C4-2B (cell line): ENCODE results near the gene SNPH.

Source experiments
- ZFX ChIP-seq: fragments of 450-650 bp; IDR thresholded peaks from 2 replicates; pipeline ENCODE4 v1.6.1; 2017
- TF ChIP-seq, protein P1 (sequence below): fragments of 450-650 bp; conservative IDR thresholded peaks from 2 replicates; pipeline ENCODE4 v1.5.1; 2017; ENCODE audit warnings: mild to moderate bottlenecking

DNA sequence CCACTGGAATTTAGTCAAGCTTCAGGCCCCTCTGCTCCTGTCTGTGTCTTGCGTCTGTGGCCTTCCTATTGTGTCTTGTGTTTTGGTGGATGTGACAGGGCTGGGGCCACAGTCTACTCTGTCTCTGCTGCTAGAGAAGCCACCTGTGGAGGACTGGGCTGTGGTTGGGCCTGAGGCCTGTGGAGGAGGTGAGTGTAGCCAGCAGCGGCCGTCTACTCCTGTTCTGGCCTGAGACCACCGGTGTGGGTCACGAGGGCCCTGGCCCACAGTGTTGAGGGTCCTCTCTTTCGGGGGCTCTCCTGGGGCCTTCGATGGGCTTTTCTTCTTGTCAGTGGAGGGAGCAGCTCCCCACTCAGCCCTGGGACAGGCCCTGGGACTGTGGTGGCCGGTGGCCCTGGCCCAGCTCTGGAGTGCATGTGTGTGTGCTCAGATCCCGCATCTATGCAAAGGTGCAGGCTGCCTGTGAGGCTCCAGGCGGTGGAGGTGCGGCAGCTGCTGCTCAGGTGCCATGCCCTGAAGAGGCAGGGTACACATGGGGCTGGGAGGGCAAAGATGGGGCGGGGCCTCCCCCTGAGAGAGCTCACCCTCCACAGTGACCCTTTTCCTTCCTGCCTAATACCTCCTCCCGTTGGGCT, 42.1 kb downstream of the SNPH start:
- TF ChIP-seq, protein P1, sequence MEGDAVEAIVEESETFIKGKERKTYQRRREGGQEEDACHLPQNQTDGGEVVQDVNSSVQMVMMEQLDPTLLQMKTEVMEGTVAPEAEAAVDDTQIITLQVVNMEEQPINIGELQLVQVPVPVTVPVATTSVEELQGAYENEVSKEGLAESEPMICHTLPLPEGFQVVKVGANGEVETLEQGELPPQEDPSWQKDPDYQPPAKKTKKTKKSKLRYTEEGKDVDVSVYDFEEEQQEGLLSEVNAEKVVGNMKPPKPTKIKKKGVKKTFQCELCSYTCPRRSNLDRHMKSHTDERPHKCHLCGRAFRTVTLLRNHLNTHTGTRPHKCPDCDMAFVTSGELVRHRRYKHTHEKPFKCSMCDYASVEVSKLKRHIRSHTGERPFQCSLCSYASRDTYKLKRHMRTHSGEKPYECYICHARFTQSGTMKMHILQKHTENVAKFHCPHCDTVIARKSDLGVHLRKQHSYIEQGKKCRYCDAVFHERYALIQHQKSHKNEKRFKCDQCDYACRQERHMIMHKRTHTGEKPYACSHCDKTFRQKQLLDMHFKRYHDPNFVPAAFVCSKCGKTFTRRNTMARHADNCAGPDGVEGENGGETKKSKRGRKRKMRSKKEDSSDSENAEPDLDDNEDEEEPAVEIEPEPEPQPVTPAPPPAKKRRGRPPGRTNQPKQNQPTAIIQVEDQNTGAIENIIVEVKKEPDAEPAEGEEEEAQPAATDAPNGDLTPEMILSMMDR, result no peak
- no peak for TF ChIP-seq ZFX
